Osteocyte (in vitro differentiated cells): ENCODE data around the gene CFLAR. TPM values are rescaled to one million over a fixed set of nuclear protein-coding genes. Genes with fewer than 3 reads are reported as not detected.

ENCODE experiments used
- DNase-seq: peaks from one replicate; pipeline ENCODE4 v3.0.0; 2021; ENCODE audit warnings: mixed read lengths; ENCODE audit not compliant: unreplicated experiment; ENCODE audit errors: extremely low spot score
- H3K27ac Mint-ChIP-seq: one replicate; pipeline ENCODE4 v1.8.0; 2021; ENCODE audit warnings: mild to moderate bottlenecking, mixed read lengths; ENCODE audit not compliant: unreplicated experiment
- H3K27me3 Mint-ChIP-seq: one replicate; pipeline ENCODE4 v1.8.0; 2021; ENCODE audit warnings: mixed read lengths; ENCODE audit not compliant: unreplicated experiment
- H3K36me3 Mint-ChIP-seq: one replicate; pipeline ENCODE4 v1.8.0; 2021; ENCODE audit warnings: mixed read lengths; ENCODE audit not compliant: unreplicated experiment
- H3K4me1 Mint-ChIP-seq: one replicate; pipeline ENCODE4 v1.8.0; 2021; ENCODE audit warnings: mixed read lengths; ENCODE audit not compliant: unreplicated experiment
- H3K4me3 Mint-ChIP-seq: one replicate; pipeline ENCODE4 v1.8.0; 2021; ENCODE audit warnings: mild to moderate bottlenecking, moderate library complexity, mixed read lengths; ENCODE audit not compliant: unreplicated experiment
- H3K9me3 Mint-ChIP-seq: one replicate; pipeline ENCODE4 v1.8.0; 2021; ENCODE audit warnings: mixed read lengths; ENCODE audit not compliant: unreplicated experiment
- CTCF ChIP-seq: fragments of 200-600 bp; sonication (generic); IDR thresholded peaks from 2 replicates; pipeline ENCODE4 v1.5.0; 2021; ENCODE audit warnings: antibody characterized with exemption, mild to moderate bottlenecking, moderate library complexity
- total RNA-seq: library from RNA; stranded (reverse); gene quantifications from 2 replicates; pipeline ENCODE4 v1.2.1, GENCODE V29; 2021

The CFLAR gene
- total RNA-seq, 1 donor from 2014 or later, result 45.8 TPM

GRCh38 chr2:201073071-201073470, 42.9 kb upstream of the CFLAR start:
- DNase-seq, result no peak
- peaks cover 43% of the 10 kb centered on the region for H3K4me1 Mint-ChIP-seq
- peak overlapping the region; percentile 99 for H3K4me3 Mint-ChIP-seq
- no peaks in the 10 kb centered on the region for H3K9me3 Mint-ChIP-seq
- no peak for TF ChIP-seq CTCF
- no peak overlapping the region for H3K27ac Mint-ChIP-seq
- no peaks in the 10 kb centered on the region for H3K27me3 Mint-ChIP-seq
- no peaks in the 10 kb centered on the region for H3K36me3 Mint-ChIP-seq

- peaks cover 31% of the 10 kb centered on the region for H3K4me1 Mint-ChIP-seq
- H3K27ac Mint-ChIP-seq, result no peak overlapping the region
- H3K36me3 Mint-ChIP-seq, result peaks cover 9% of the 10 kb centered on the region
- no peaks in the 10 kb centered on the region for H3K9me3 Mint-ChIP-seq
- no peak overlapping the region for H3K4me3 Mint-ChIP-seq
- no peaks in the 10 kb centered on the region for H3K27me3 Mint-ChIP-seq
- no peak for DNase-seq
- TF ChIP-seq CTCF, result no peak
These were observed 41.0 kb upstream of the CFLAR start for GRCh38 chr2:201074996-201075395.

GRCh38 chr2:201084863-201085262, 31.1 kb upstream of the CFLAR start:
- DNase-seq, result no peak
- TF ChIP-seq CTCF, result no peak

GRCh38 chr2:201090574-201090973, 25.4 kb upstream of the CFLAR start:
- TF ChIP-seq CTCF, result no peak
- no peak overlapping the region for H3K27ac Mint-ChIP-seq
- H3K9me3 Mint-ChIP-seq, result no peaks in the 10 kb centered on the region
- H3K36me3 Mint-ChIP-seq, result peaks cover 17% of the 10 kb centered on the region
- H3K27me3 Mint-ChIP-seq, result no peaks in the 10 kb centered on the region
- H3K4me1 Mint-ChIP-seq, result no peaks in the 10 kb centered on the region
- H3K4me3 Mint-ChIP-seq, result no peak overlapping the region
- DNase-seq, result no peak

More at GRCh38 chr2:201084863-201085262, 31.1 kb upstream of the CFLAR start:
- Mint-ChIP-seq H3K9me3 (no peaks in the 10 kb centered on the region), H3K36me3 (peaks cover 26% of the 10 kb centered on the region), H3K4me3 (no peak overlapping the region), H3K27me3 (no peaks in the 10 kb centered on the region), H3K4me1 (no peaks in the 10 kb centered on the region), H3K27ac (no peak overlapping the region)

GRCh38 chr2:201093573-201093972, 22.4 kb upstream of the CFLAR start:
- TF ChIP-seq CTCF, result no peak
- H3K36me3 Mint-ChIP-seq, result peaks cover 4% of the 10 kb centered on the region
- no peak overlapping the region for H3K27ac Mint-ChIP-seq
- H3K9me3 Mint-ChIP-seq, result no peaks in the 10 kb centered on the region
- H3K4me1 Mint-ChIP-seq, result no peaks in the 10 kb centered on the region
- no peaks in the 10 kb centered on the region for H3K27me3 Mint-ChIP-seq
- H3K4me3 Mint-ChIP-seq, result no peak overlapping the region
- DNase-seq, result peak; percentile 40
